AG04450 (cell line): ENCODE results near the gene LRMDA. TPM values are rescaled to one million over a fixed set of nuclear protein-coding genes. Genes with fewer than 3 reads are reported as not detected.

Experiments
- CTCF ChIA-PET: fragments of 300-600, 350-600 bp; formaldehyde crosslinking; extraction: SDS; loops from one replicate; lab custom pipeline; 2022; ENCODE audit warnings: antibody characterized with exemption, inconsistent platforms; lab: Charles Lee
- POLR2A ChIA-PET: fragments of 350-600 bp; formaldehyde crosslinking; extraction: SDS; loops from one replicate; lab custom pipeline; 2021; ENCODE audit warnings: antibody characterized with exemption, inconsistent platforms; lab: Yijun Ruan, JAX
- DNase-seq: peaks from one replicate; pipeline ENCODE4 v3.0.0-alpha.2; 2011; ENCODE audit warnings: low read depth, low spot score
- H3K27ac ChIP-seq: one replicate; pipeline ENCODE4 v1.5.1; 2012; ENCODE audit warnings: low read depth, low read length, control low read depth
- H3K27me3 ChIP-seq: one replicate; pipeline ENCODE4 v1.6.0; 2012; ENCODE audit warnings: low read length; ENCODE audit not compliant: control insufficient read depth, insufficient read depth
- H3K4me3 ChIP-seq: 2 replicates; pipeline ENCODE4 v1.5.1; 2011; ENCODE audit warnings: mild to moderate bottlenecking, low read depth, low read length, control low read depth
- H3K9me3 ChIP-seq: 2 replicates; pipeline ENCODE4 v1.5.1; 2012; ENCODE audit warnings: low read length; ENCODE audit not compliant: control insufficient read depth, insufficient read depth
- polyA plus RNA-seq: library from polyadenylated mRNA; depleted of rRNA; stranded (reverse); fragments of >200 nt; gene quantifications from 2 replicates; pipeline ENCODE4 v1.2.3, GENCODE V29; 2011
- TF ChIP-seq, protein P1 (sequence below): IDR thresholded peaks from 2 replicates; pipeline ENCODE4 v1.5.1; 2011; ENCODE audit warnings: low read depth, low read length, control low read depth, inconsistent platforms

The LRMDA gene
- polyA plus RNA-seq, 1 experiment = 0.12 TPM

DNA sequence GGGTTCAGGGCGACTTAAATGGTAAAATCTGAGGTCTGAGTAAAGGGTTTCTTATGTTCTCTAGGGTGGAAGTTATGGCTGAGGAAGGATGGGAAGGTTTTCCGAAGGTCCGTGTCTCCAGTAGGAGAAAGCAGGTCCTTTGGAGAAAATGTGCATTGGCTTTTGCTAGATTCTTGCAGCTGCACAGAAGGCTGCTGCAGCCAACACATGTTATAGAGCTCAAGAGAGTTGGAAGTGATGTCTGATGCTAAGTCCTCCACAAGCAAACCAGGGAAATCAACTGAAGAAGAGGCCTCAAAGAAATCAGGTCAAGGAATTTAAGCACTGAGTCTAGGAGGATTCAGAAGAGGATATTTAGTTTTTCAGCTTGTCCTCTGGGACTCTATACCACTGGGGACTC, 404.6 kb downstream of the LRMDA start:
- no peak for DNase-seq
- Histone ChIP-seq H3K4me3 (no peak overlapping the region), H3K9me3 (no peaks in the 10 kb centered on the region), H3K27ac (no peak overlapping the region), H3K27me3 (peaks cover 5% of the 10 kb centered on the region)
- ChIA-PET CTCF (no interaction called here), POLR2A (no interaction called here)
- TF ChIP-seq, protein P1, sequence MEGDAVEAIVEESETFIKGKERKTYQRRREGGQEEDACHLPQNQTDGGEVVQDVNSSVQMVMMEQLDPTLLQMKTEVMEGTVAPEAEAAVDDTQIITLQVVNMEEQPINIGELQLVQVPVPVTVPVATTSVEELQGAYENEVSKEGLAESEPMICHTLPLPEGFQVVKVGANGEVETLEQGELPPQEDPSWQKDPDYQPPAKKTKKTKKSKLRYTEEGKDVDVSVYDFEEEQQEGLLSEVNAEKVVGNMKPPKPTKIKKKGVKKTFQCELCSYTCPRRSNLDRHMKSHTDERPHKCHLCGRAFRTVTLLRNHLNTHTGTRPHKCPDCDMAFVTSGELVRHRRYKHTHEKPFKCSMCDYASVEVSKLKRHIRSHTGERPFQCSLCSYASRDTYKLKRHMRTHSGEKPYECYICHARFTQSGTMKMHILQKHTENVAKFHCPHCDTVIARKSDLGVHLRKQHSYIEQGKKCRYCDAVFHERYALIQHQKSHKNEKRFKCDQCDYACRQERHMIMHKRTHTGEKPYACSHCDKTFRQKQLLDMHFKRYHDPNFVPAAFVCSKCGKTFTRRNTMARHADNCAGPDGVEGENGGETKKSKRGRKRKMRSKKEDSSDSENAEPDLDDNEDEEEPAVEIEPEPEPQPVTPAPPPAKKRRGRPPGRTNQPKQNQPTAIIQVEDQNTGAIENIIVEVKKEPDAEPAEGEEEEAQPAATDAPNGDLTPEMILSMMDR = no peak

DNA sequence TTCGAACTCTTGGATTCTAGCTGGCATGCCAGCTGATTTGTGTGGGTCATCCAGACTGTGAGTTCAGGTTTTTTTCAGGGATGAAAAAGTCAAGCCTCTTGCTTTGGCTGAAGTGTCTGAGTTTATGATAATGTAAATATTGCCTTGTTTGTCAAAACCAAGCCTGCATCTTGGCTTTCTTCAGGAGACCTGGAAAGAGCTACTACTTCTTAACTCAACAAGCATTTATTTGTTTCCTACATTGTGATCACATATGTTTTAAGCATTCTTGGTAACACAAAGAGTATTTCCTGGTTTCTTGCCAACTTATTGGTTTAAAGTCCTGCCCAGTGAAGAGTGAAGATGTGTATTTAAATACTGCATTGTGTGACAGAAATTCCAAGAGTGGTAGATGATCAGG, 407.1 kb downstream of the LRMDA start:
- POLR2A ChIA-PET = no interaction called here
- H3K9me3 ChIP-seq = no peaks in the 10 kb centered on the region
- H3K4me3 ChIP-seq = no peak overlapping the region
- no peak overlapping the region for H3K27ac ChIP-seq
- TF ChIP-seq, protein P1 = no peak
- H3K27me3 ChIP-seq = peaks cover 5% of the 10 kb centered on the region
- no peak for DNase-seq
- CTCF ChIA-PET = no interaction called here

DNA sequence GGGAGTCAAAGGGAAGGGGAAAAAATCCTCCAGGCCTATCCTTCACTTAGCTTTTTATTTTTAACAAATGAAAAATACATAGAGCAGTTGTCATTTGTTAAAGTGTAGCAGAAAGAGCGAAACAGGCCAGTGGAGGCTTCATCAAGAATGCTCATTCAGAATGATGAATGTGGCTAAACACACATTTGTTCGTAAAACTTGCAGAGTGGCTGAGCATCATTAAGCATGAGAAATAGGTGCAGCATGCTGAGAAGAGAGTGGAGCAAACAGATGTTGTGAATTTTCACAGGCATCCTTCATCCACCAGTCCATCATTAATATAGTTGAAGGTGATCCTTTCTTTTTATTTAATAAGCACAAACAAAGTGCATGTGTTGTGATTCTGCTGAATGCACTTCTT, 407.6 kb downstream of the LRMDA start:
- no peak overlapping the region for H3K4me3 ChIP-seq
- no peak overlapping the region for H3K27ac ChIP-seq
- TF ChIP-seq, protein P1 = no peak
- ChIA-PET POLR2A (no interaction called here), CTCF (interaction anchor here (0.7 kb wide), 1 partner anchor 669 kb away, joined by 3 read pairs; no protein-coding TSS in a partner anchor)
- no peak for DNase-seq
- peaks cover 5% of the 10 kb centered on the region for H3K27me3 ChIP-seq
- no peaks in the 10 kb centered on the region for H3K9me3 ChIP-seq

DNA sequence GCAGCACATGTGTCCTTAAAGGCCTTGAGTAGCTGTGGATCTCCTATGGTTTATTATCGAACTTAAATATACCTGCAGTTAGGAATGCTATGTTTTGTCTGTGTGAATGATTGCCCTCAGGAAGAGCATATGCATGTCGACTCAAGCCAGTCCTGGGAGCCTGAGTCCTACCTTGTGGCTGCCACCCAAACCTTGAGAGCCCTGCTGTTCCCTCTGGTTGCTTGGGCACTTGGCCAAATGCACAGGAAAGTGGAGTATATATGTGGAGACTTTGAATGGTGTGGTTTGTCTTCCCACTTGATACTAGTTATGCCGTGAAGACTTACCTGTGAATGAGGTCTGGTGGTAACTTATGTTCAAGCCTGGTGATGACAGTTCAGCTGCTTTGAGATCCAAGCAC, 409.8 kb downstream of the LRMDA start:
- ChIA-PET CTCF (no interaction called here), POLR2A (no interaction called here)
- Histone ChIP-seq H3K9me3 (no peaks in the 10 kb centered on the region), H3K27me3 (peaks cover 4% of the 10 kb centered on the region), H3K4me3 (no peak overlapping the region), H3K27ac (no peak overlapping the region)
- TF ChIP-seq, protein P1 = no peak
- DNase-seq = no peak

DNA sequence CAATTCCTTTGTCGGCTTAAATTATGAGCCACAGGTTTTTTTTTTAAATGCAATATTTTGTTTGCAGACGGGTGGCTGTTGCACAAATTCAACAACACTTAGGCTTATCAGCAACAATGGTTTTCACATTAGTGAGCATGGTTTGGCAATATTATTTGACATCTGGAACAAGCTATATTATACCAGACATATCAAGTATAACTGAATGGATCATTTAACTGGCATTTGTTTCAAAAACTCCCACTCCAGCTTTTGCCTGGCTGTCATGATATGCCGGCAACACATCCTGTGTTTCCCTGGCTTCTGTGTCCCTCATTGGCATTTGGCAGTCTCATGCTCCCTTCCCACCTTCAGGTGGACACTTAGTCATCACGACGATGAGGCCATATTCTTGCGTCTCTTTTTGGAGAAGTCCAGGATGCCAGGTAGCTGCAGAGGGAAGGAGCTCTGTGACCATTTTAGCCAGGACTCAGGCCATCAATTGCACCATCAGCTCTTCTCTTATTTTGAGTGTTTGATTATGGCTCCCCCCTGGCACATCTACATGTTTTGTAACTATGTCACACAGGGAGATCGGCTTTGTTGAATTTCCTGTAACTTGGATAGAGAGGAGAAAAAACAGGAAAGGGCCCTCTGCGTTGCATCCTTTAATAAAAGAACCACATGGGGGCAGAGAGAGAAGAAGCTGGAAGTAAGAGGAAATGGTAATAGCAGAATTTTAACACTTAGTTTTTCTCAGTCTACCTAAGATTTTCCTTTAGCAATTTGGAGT, 413.9 kb downstream of the LRMDA start:
- Histone ChIP-seq H3K9me3 (no peaks in the 10 kb centered on the region), H3K4me3 (no peak overlapping the region), H3K27ac (no peak overlapping the region), H3K27me3 (peaks cover 4% of the 10 kb centered on the region)
- TF ChIP-seq, protein P1 = no peak
- ChIA-PET CTCF (no interaction called here), POLR2A (no interaction called here)
- DNase-seq = no peak
